Mucosa of descending colon (tissue), 3 donors: ENCODE measurements around the gene DNMT3A. TPM values are rescaled to one million over a fixed set of nuclear protein-coding genes. Genes with fewer than 3 reads are reported as not detected.

Experiments used
- ATAC-seq: fragments of 200-7000 bp; cut with Tn5 transposase; one replicate; pipeline ENCODE4 v1.9.1; 2020; ENCODE audit warnings: mild to moderate bottlenecking, moderate library complexity
- DNase-seq, 3 donors: peaks; one replicate each; pipeline ENCODE4 v3.0.0-alpha.2; 2020
- H3K36me3 ChIP-seq: fragments of 200-600 bp; one replicate; pipeline ENCODE4 v1.8.0; 2021; ENCODE audit warnings: low read depth, mild to moderate bottlenecking
- H3K4me1 ChIP-seq: fragments of 200-600 bp; one replicate; pipeline ENCODE4 v1.8.0; 2021; ENCODE audit warnings: low read depth, mild to moderate bottlenecking
- H3K4me3 ChIP-seq: fragments of 200-600 bp; one replicate; pipeline ENCODE4 v1.8.0; 2021; ENCODE audit warnings: mild to moderate bottlenecking
- H3K9me3 ChIP-seq: fragments of 200-600 bp; one replicate; pipeline ENCODE4 v1.8.0; 2021; ENCODE audit warnings: mild to moderate bottlenecking
- intact Hi-C, 2 donors: fragments of 100-400 bp; cut with DNase I in 1 of 2; cut with micrococcal nuclease in 1 of 2; formaldehyde crosslinking; loops; one replicate each; pipeline versions ENCODE4 v1.11.0 to v1.11.1; 2022; cut with DNase I, micrococcal nuclease
- total RNA-seq, 3 donors: library from RNA; stranded (reverse); fragmentation: NEBNext Ultra II Directional in 2 of 3; extraction: Animal tissue kit (Norgen Biotek cat#: 25700) in 2 of 3; gene quantifications; one replicate each; pipeline versions ENCODE4 v1.2.1 to v1.2.4, GENCODE V29; 2021 to 2023
- TF ChIP-seq, protein P1 (sequence below): fragments of 200-600 bp; IDR thresholded peaks from one replicate; pipeline ENCODE4 v1.8.0; 2022; ENCODE audit warnings: antibody characterized with exemption, mild to moderate bottlenecking
- donor health status: DM: no; HTN: no; CAD: no; lungs with moderate emphysema.
- donor health status: DM: no; HTN: no; CAD: no.
- donor health status: DM: no; HTN: yes; CAD: no.

The DNMT3A gene
- total RNA-seq, 3 donors from 2014 or later: 31.2 to 50.8 (median 33.0) TPM

DNA sequence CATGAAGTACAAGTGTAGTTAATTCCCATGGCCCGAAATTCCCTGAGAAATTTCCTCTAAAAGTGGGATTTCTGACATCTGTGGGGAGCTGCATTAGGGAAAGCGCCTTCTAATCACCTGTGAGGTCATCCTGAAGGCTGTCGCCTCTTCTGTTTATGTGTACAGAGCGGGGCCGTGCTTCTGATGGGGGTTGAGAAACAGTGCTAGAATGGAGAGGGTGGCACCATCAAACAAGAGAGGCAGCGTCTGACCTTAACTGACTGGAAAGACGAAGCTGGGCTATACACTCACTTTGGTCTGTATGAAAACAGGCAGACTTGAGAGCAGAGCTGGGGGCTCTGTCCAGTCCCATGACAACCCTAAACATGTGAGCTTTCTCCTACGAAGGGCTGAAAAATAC lies 44.2 kb upstream of the DNMT3A start:
- H3K9me3 ChIP-seq: no peaks in the 10 kb centered on the region
- intact Hi-C loops: no loop called here
- DNase-seq (no peak), ATAC-seq (no peak)
- no peaks in the 10 kb centered on the region for H3K36me3 ChIP-seq
- H3K4me3 ChIP-seq: no peak overlapping the region
- H3K4me1 ChIP-seq: no peaks in the 10 kb centered on the region
- TF ChIP-seq, protein P1, sequence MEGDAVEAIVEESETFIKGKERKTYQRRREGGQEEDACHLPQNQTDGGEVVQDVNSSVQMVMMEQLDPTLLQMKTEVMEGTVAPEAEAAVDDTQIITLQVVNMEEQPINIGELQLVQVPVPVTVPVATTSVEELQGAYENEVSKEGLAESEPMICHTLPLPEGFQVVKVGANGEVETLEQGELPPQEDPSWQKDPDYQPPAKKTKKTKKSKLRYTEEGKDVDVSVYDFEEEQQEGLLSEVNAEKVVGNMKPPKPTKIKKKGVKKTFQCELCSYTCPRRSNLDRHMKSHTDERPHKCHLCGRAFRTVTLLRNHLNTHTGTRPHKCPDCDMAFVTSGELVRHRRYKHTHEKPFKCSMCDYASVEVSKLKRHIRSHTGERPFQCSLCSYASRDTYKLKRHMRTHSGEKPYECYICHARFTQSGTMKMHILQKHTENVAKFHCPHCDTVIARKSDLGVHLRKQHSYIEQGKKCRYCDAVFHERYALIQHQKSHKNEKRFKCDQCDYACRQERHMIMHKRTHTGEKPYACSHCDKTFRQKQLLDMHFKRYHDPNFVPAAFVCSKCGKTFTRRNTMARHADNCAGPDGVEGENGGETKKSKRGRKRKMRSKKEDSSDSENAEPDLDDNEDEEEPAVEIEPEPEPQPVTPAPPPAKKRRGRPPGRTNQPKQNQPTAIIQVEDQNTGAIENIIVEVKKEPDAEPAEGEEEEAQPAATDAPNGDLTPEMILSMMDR: no peak

- ATAC-seq (no peak), DNase-seq (peak in 1 of 3 donors; percentile 38)
- no peak overlapping the region for H3K4me3 ChIP-seq
- no peaks in the 10 kb centered on the region for H3K4me1 ChIP-seq
- H3K9me3 ChIP-seq: no peaks in the 10 kb centered on the region
- TF ChIP-seq, protein P1: no peak
- H3K36me3 ChIP-seq: no peaks in the 10 kb centered on the region
- intact Hi-C loops: no loop called here
Measured at GRCh38 chr2:25383806-25384205, 42.1 kb upstream of the DNMT3A start.

DNA sequence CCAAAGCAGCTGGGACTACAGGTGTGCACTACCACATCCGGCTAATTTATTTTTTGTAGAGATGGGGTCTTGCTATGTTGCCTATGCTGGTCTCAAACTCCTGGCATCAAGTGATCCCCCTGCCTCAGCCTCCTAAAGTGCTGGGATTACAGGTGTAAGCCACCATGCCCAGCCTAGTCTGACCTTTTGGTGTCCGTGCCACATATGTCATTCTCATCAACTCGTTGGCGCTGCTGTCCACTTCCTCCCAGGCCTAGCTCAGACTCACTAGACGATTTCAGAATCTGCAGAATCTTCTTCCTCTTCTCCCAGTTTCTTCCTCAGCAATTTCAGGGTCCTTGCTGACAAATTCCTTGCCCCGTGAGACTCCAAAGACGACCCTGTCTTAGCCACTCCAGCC lies 39.8 kb upstream of the DNMT3A start:
- no peaks in the 10 kb centered on the region for H3K9me3 ChIP-seq
- intact Hi-C loops: no loop called here
- no peaks in the 10 kb centered on the region for H3K36me3 ChIP-seq
- DNase-seq (peak in 1 of 3 donors; percentile 6), ATAC-seq (no peak)
- no peak overlapping the region for H3K4me3 ChIP-seq
- TF ChIP-seq, protein P1: no peak
- peaks cover 12% of the 10 kb centered on the region for H3K4me1 ChIP-seq

- H3K36me3 ChIP-seq: no peaks in the 10 kb centered on the region
- peaks cover 15% of the 10 kb centered on the region for H3K4me1 ChIP-seq
- TF ChIP-seq, protein P1: no peak
- ATAC-seq: no peak
- H3K9me3 ChIP-seq: no peaks in the 10 kb centered on the region
- intact Hi-C loops: no loop called here
- peak in 1 of 3 donors; percentile 42 for DNase-seq
- H3K4me3 ChIP-seq: no peak overlapping the region
Measured at GRCh38 chr2:25380586-25381375, 39.1 kb upstream of the DNMT3A start.

DNA sequence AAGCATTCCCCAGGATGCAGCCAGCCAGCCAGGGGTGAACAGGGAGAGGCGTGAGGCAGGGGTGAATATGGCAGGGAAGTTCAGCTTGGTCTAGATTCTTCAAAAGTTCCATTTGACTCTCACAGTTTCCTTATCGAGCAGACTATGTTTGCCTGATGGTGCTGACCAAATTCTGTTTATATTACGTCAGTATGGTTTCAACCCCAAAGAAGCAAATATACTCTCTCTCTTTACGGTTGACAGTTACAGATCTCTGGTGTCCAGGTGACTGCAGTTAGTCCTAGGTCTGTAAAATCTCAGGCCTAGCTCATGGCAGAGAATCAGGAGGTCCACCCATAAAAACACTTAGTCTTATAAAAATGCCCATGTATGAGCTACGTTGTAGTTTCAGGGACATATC lies 38.3 kb upstream of the DNMT3A start:
- intact Hi-C loops: no loop called here
- no peak overlapping the region for H3K4me3 ChIP-seq
- DNase-seq: peak in 1 of 3 donors; percentile 14
- peaks cover 15% of the 10 kb centered on the region for H3K4me1 ChIP-seq
- TF ChIP-seq, protein P1: no peak
- no peaks in the 10 kb centered on the region for H3K36me3 ChIP-seq
- H3K9me3 ChIP-seq: no peaks in the 10 kb centered on the region
- no peak for ATAC-seq
